ENCODE results near the gene WEE2.

Gene WEE2

GRCh38 chr7:141763797-141764196 is 55.6 kb downstream of the WEE2 start, which contains the start of gene TAS2R3:
TAS2R3 (plus strand) TSS chr7:141764097; CDS start chr7:141764159, 62 bp downstream.
- TF ChIP-seq SIN3A (IDR thresholded peaks at IDR 0.05; ENCODE audit: borderline replicate concordance, insufficient read depth, low read length) (no peak), POLR2AphosphoS5 (IDR thresholded peaks at IDR 0.05; ENCODE audit: low read depth, low read length) (no peak), REST (IDR thresholded peaks at IDR 0.05; ENCODE audit: insufficient read depth in 1 of 2, low read depth in 2 of 2, low read length in 2 of 2) (no peak), FOXP2 (optimal IDR thresholded peaks at IDR 0.05; ENCODE audit: borderline replicate concordance, extremely low read depth, extremely low read length, insufficient read depth) (no peak), TAF1 (IDR thresholded peaks at IDR 0.05; ENCODE audit: borderline replicate concordance, insufficient read depth, low read length) (no peak)

- no peak for TF ChIP-seq REST (IDR thresholded peaks at IDR 0.05; ENCODE audit: insufficient read depth in 1 of 2, low read depth in 2 of 2, low read length in 2 of 2)
- TF ChIP-seq POLR2AphosphoS5 (IDR thresholded peaks at IDR 0.05; ENCODE audit: low read depth, low read length), result no peak
- TF ChIP-seq FOXP2 (optimal IDR thresholded peaks at IDR 0.05; ENCODE audit: borderline replicate concordance, extremely low read depth, extremely low read length, insufficient read depth), result no peak
- TF ChIP-seq TAF1 (IDR thresholded peaks at IDR 0.05; ENCODE audit: borderline replicate concordance, insufficient read depth, low read length), result no peak
- no peak for TF ChIP-seq SIN3A (IDR thresholded peaks at IDR 0.05; ENCODE audit: borderline replicate concordance, insufficient read depth, low read length)
Measured at GRCh38 chr7:141776374-141776773, 68.2 kb downstream of the WEE2 start, which contains the start of gene TAS2R4. TAS2R4 (plus strand) TSS chr7:141776674; CDS start chr7:141778489, 1,815 bp downstream.

Data from PFSK-1 (cell line).